AG09319 (cell line): ENCODE results near the gene FMNL2.

ENCODE experiments used
- DNase-seq: peaks from one replicate; pipeline ENCODE4 v3.0.0-alpha.2; 2010; ENCODE audit warnings: low read depth; ENCODE audit errors: extremely low read depth
- CTCF ChIP-seq: IDR thresholded peaks from 2 replicates; pipeline ENCODE4 v1.5.1; 2011; ENCODE audit warnings: low read depth, mild to moderate bottlenecking, inconsistent platforms, low read length, moderate library complexity

Gene FMNL2

DNA sequence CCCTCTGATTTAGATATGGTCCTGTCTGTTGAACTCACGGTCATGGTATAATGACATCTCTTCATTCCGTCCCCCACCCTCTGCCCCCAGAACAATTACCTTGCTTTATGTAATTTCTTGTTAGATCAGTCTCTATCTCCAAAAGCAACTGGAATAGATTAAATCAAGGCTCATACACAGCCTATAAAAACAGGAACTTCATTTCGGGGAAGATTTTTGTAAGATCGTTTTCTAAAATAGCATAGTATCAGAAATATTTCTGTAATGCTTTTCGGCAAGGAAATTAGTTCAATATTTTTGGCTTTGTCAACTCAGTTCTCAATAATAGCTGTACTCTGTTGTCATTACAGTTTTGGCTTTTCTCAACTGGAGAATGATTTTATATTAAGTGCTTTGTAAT lies 157.2 kb downstream of the FMNL2 start:
- no peak for TF ChIP-seq CTCF
- no peak for DNase-seq

DNA sequence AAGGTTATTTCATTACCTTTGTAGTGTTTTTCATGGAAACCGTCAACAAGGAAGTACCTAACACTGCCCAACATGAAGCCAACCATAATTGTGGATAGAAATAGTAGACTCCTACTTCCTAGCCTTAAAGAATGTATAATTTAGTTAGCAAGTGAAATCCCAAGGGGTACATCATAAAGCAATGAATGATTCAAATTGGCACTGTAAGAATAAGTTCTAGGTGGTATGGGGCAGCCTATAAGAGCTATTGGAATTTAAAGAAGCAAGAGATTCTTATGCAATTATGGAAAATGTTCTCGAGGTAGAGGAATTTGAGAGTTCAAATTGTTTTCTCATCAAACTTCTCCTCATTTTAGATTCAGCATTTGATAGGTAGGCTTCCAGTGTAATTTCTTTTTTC lies 157.9 kb downstream of the FMNL2 start:
- TF ChIP-seq CTCF: no peak
- no peak for DNase-seq

DNA sequence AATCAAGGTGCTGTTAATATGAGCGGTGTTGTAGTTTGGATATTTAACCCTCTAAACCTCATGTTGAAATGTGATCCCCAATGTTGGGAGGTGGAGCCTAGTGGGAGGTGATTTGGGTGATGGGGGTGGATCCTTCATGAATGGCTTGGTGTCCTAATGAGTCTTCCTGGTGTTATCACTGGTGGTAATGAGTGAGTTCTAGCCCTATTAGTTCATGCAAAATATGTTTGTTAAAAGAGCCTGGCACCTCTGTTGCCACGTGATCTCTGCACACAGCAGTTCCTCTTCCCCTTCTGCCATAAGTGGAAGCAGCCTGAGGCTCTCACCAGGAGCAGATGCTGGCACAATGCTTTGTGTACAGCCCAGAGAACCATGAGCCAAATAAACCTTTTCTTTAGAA lies 158.4 kb downstream of the FMNL2 start:
- no peak for TF ChIP-seq CTCF
- no peak for DNase-seq

DNA sequence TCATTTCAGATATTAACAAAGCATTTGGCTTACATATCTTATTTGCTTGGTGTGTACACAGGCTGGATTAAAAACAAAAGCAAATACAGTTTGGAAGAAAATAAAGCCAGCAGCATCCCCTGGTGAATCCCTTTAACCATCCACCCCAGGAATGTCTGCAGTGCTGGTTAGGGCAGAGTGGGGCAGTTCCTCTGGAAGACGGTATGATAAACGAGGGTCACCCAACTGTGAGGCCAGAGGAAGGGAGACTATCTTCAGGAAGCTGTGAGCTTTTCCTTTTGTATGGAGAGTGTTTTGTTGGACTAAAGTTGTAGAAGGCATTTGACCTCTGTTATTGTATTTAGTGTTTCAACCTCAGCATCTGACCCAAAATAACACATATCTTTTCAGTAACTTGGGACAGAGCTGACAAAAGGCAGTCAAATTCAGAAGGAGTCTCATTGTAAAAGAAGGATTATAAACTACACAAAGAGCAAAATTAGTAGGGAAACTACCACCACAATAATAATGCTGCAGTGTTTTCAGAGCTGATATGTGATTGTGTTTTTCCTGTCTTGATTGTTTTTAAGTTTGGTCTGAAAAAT lies 159.1 kb downstream of the FMNL2 start:
- no peak for DNase-seq
- no peak for TF ChIP-seq CTCF

DNA sequence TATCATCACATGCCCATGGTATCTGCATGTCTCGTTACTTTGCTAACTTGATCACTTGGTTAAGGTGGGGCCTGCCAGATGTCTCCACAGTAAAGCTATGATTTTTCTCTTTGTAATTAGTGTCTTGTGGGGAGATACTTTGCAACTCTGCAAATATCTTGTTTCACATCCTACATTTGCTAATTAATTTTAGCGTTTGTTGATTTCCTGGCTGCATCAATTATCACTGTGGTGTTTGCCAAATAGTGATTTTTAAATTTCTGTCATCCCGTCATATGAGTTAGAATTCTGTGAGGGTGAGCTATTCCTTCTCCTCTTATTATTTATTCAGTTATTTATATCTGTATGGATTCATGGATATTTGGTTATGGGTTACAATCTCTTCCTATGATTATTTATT lies 161.4 kb downstream of the FMNL2 start:
- TF ChIP-seq CTCF: no peak
- DNase-seq: no peak

DNA sequence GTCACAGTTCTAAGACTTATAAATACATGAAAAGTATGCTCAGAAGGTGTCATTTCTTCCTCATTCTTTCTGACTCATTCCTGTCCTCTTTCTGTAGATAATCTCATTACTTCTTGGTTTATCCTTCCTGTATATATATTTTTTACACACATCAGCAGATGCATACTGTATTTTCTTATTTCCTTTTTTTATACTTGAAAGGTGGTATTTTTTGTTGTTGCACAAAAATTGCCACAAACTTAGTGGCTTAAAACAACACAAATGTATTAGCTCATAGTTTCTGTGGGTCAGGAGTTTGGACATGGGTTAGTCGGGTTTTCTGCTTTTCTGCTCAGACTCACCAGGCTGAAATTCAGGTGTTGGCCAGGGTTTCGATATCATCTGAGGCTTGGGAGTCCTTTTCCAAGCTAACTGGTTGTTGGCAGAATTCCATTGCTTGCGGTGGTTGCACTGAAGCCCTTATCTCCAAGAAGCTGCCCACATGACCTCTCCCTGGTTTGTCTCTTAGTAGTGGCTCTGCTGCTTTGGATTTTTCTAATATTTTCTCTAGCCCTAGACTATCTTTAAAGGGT lies 162.6 kb downstream of the FMNL2 start:
- no peak for DNase-seq

More for the DNA sequence above, 162.6 kb downstream of the FMNL2 start:
- no peak for TF ChIP-seq CTCF
